NCI-H1694 (cell line): ENCODE measurements around the gene VEGFB.

ENCODE experiments used
- DNase-seq: peaks from one replicate; lab custom pipeline; 2025; lab: John Stamatoyannopoulos, UW

VEGFB gene

GRCh38 chr11:64284048-64284961, 49.9 kb downstream of the VEGFB start, which contains the start of gene BAD:
Gene BAD, minus strand, starts transcription at chr11:64284665. Its CDS starts 297 bp downstream, at chr11:64284368.
- peak; percentile 79 for DNase-seq

- DNase-seq: peak; percentile 45
Observed at GRCh38 chr11:64284962-64285884, 50.8 kb downstream of the VEGFB start, which contains the start of gene GPR137. Gene GPR137, plus strand, starts transcription at chr11:64285848. Its CDS starts 677 bp downstream, at chr11:64286525.

GRCh38 chr11:64285885-64286800, 51.8 kb downstream of the VEGFB start:
- peak; percentile 40 for DNase-seq

- DNase-seq: no peak
Observed at GRCh38 chr11:64286801-64287159, 52.4 kb downstream of the VEGFB start.

DNA sequence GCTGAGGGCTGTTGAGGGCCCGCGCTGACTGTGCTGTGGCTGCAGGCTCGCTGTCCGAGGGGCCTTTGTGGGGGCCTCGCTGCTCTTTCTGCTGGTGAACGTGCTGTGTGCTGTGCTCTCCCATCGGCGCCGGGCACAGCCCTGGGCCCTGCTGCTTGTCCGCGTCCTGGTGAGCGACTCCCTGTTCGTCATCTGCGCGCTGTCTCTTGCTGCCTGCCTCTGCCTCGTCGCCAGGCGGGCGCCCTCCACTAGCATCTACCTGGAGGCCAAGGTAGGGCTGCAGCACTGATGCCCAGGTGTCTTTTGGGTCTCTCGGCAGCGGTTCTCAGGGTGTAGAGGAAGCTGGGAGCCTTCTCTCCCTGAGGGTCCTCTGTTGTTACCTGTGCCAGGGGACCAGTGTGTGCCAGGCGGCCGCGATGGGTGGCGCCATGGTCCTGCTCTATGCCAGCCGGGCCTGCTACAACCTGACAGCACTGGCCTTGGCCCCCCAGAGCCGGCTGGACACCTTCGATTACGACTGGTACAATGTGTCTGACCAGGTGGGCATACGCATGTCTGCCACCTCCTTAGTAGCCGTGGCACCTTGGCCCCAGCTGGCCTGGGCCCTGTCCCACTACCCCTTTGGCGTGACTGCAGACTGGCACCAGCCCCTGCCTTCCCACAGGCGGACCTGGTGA, 53.4 kb downstream of the VEGFB start:
- no peak for DNase-seq

DNA sequence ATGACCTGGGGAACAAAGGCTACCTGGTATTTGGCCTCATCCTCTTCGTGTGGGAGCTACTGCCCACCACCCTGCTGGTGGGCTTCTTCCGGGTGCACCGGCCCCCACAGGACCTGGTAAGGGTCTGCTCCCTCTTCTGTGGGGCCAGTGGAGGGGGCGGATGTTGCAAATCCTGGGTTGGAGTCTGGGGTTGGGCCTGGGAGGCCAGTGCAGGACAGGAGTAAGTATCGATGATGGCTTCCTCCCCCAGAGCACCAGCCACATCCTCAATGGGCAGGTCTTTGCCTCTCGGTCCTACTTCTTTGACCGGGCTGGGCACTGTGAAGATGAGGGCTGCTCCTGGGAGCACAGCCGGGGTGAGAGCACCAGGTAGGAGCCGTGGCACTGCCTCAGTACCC, 54.0 kb downstream of the VEGFB start:
- DNase-seq: no peak
